GM10847 (cell line): ENCODE data around the gene LAMA5.

Source experiments
- POLR2A ChIP-seq: IDR thresholded peaks from 2 replicates; pipeline ENCODE4 v1.6.1; 2011; ENCODE audit not compliant: insufficient read length; ENCODE audit errors: extremely low read depth

LAMA5 gene

DNA sequence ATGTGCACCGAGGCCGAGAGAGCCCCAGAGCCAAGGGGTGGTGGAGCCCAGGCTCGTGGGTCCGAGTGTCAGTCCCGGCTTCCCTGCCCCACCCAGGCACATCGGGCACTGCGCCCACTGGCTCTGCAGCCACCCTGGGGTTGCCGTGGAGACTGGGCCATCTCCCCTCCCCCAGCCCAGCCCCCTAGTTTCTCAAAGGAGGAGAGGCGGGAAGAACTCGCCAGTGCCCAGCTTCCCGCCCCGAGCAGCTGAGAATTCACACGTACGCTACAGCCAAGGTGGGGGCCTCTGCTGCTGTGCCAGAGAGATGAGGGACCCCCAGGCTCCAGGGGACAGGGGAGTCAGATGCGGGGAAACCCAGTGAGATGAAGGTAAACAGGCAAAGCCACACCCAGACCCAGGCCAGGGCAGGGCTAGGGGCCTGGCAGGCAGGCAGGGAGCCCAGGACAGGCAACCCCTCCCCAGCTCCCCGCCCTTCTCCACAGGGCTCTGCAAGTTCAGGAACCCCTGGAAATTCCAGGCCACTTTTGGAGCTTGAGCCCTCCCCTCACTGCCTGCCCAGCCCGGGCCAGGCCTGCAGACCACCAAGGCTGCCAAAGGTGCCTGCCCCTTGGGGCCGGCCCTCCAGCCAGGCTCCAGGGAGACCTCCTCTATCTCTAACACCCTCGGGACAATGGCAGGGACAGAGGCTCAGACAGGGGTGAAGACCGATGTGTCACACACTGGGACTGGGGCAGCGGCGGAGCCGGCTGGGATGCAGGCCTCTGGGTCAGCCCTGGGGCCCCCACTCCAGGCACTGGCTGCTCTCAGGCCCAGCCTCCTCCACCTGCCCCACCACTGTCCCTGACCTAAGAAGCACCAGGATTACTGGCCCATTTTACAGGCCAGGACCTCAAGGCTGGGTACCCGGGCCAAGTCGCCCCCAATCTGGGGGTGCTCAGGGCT is 6.0 kb downstream of the LAMA5 start:
- no peak for TF ChIP-seq POLR2A

DNA sequence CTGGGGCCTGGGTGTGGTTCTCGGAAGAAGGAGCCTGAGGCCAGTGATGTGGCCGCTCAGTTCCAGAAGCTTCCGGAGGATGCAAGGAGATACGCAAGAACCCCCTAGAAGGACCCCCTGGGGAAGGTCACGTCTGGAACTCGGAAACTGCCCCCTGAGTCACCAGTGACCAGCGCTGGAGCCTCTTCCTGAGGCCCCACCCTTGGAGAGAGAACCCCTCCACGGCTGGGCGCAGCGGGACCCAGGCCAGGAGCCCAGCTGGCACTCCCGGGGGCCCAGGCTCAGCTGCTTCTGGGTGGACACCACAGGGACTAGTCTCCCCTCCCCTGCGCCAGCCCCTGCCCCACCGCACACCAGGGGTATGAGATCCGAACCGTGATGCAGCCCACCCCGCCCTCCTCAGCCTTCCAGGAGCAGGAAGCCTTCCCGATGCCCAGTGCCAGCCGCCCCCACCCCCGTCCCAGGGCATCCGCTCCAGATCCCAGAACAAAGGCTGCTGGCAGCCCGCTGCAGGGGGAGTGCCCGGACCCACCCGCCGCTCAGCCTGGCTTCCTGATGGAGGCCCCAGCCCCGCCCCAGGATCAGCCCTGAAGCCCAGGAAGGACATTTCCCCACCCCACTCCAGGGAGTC is 7.5 kb downstream of the LAMA5 start:
- no peak for TF ChIP-seq POLR2A

DNA sequence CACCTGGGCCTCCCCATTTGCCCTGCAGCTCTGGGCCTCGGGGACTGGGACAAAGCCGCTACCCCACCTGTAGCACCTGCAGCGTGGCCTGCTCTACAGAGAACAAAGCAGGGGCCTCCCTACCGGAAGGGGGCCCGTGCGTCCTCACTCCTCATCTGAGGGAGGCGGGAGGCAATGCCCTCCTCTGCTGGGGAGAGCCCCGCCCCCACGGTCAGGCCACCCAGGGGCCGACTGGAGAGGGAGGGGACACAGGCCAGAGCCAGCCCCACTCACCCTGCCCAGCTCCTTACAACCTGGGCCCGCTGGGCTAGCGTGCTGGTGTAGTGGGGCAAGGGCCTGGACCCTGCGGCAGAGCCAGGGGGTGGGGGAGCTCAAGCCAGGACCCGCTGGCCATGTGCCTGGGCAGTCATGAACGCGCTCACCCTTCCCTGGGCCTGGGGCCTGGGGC is 8.0 kb downstream of the LAMA5 start:
- no peak for TF ChIP-seq POLR2A

DNA sequence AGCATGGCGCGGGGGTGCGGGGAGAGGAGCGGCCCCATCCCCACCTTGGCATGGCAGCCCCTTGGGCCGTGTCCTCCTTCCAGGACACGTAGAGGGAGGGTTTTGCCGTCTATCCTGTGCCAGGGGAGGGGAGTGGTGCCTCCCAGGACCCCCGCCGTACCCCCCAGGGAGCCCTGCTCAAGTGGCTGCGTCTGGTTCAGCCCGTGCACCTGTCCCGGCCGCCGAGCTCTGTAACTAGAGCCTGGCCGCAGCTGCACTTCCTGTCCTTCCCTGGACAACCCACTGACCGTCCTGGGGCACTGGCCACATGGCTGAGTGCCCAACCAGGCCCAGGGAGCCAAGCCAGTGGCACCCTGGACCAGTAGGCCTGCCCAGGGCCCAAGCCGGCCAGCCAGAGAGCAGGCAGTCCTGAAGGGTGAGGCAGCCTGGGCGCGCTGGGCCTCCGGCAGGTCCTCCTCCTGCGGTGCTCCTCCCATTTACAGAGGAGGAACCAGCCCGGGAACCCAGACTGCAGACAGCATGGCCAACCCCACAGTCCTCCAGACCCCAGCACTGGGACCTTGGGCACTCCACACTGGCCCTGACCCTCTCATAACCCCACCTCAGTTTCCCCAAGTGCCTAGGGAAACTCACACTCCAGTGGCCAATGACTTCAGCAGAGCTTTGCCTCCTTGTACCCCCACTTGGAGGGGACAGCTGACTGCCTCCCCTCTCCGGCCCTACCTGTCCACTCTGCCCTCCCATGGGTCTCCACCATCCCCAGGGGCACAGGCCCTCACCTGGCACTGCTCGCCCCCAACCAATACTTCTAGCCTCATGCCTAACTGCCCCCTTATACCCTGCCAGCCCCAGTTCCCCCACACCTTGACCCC is 8.7 kb downstream of the LAMA5 start:
- no peak for TF ChIP-seq POLR2A

DNA sequence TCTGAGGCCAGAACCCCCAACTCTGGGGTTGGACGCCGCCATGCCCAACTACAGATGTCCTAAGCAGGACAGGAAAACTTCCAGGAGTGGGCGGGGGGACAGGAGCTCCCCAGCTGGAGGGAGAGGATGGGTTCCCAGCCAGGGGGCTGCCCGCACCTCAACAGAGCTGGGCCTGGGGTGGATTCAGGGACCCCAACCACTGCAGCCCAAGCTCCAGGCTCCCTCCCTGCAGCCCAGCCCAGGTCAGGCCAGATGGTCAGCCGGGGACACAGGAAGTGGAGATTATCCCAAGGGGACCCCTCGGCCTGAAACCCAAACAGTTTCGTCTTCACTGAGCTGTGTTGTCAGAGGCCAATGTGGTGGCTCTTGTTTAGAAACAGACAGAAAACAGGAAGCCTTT is 9.4 kb downstream of the LAMA5 start:
- TF ChIP-seq POLR2A: no peak

DNA sequence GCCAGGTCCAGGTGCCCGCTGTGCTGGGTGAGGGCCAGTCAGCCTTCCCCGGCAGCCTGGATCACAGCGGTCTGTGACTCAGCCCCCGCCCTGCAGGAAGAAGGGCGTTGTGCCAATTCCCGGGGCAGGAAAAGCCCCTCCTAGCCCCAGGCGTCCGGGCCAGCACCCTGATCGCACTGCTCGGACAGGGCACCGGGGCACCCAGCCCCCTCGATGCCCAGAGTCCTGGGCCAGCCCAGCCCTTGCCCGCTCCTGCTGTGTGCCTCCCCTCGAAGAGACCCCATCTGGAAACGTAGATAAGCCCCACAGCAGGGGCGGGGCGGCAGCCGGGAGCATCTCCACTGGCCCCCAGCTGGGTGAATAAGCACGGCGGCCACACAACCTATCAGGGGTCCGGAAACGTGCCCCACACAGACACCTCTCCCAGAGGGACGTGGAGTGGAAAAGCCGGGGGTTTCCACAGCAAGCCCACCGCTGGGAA is 9.9 kb downstream of the LAMA5 start:
- TF ChIP-seq POLR2A: no peak

- no peak for TF ChIP-seq POLR2A
These were observed 10.4 kb downstream of the LAMA5 start for GRCh38 chr20:62356589-62357186.

GRCh38 chr20:62355878-62356588 is 11.1 kb downstream of the LAMA5 start:
- TF ChIP-seq POLR2A: no peak

- TF ChIP-seq POLR2A: no peak
These were observed 11.6 kb downstream of the LAMA5 start for GRCh38 chr20:62355516-62355877.

DNA sequence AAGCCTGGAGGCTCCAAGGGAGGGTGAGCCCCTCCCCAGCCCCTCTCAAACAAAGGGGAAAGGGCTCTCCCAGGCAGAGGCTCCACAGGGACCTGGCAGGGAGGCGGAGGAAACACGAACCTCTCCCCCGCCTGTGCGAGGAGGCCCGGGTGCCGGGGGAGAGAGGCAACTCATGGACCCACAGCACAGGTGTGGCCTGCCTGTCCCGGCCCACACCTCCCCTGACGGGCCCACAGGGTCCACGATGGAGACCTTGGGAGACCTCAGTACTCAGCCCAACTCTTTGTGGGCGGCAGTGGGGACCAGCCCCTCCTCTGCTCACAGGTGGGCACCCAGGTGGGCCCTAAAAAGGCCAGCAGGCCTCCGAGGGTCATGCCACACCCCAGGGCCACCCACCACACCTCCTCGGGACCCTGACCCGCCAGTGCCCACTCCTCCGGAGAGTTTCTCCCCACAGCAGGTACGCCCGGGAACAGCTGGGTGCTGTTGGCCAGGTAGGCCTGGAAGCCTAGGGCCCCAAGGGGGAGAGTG is 12.2 kb downstream of the LAMA5 start:
- TF ChIP-seq POLR2A: no peak

- no peak for TF ChIP-seq POLR2A
These were observed 12.9 kb downstream of the LAMA5 start for GRCh38 chr20:62354031-62354808.

GRCh38 chr20:62353289-62354030 is 13.7 kb downstream of the LAMA5 start:
- TF ChIP-seq POLR2A: no peak

GRCh38 chr20:62352402-62353288 is 14.5 kb downstream of the LAMA5 start:
- no peak for TF ChIP-seq POLR2A
